ENCODE results near the gene NACAD.

The NACAD gene

GRCh38 chr7:45073031-45073785 is 15.6 kb downstream of the NACAD start:
- no peak for DNase-seq

- no peak for DNase-seq
These were observed 16.4 kb downstream of the NACAD start for GRCh38 chr7:45072131-45073030.

- DNase-seq: no peak
These were observed 17.2 kb downstream of the NACAD start for GRCh38 chr7:45071528-45071927.

- DNase-seq: no peak
These were observed 18.5 kb downstream of the NACAD start for GRCh38 chr7:45070254-45070642.

- no peak for DNase-seq
These were observed 19.1 kb downstream of the NACAD start for GRCh38 chr7:45069444-45070253.

- DNase-seq: no peak
These were observed 20.3 kb downstream of the NACAD start for GRCh38 chr7:45068236-45069023.

GRCh38 chr7:45067582-45067981 is 21.2 kb downstream of the NACAD start:
- no peak for DNase-seq

- DNase-seq: no peak
These were observed 22.4 kb downstream of the NACAD start for GRCh38 chr7:45066409-45066808.

GRCh38 chr7:45065031-45065995 is 23.5 kb downstream of the NACAD start:
- no peak for DNase-seq

- DNase-seq: no peak
These were observed 24.6 kb downstream of the NACAD start for GRCh38 chr7:45064047-45064725.

GRCh38 chr7:45061806-45062425 is 26.9 kb downstream of the NACAD start:
- DNase-seq: no peak

GRCh38 chr7:45061352-45061751 is 27.4 kb downstream of the NACAD start:
- no peak for DNase-seq

- no peak for DNase-seq
These were observed 28.5 kb downstream of the NACAD start for GRCh38 chr7:45060295-45060694.

GRCh38 chr7:45057878-45058277 is 30.9 kb downstream of the NACAD start:
- no peak for DNase-seq

GRCh38 chr7:45055594-45056219 is 33.1 kb downstream of the NACAD start:
- DNase-seq: no peak

- DNase-seq: no peak
These were observed 33.8 kb downstream of the NACAD start for GRCh38 chr7:45055016-45055415.

- no peak for DNase-seq
These were observed 34.3 kb downstream of the NACAD start for GRCh38 chr7:45054442-45054841.

GRCh38 chr7:45053941-45054340 is 34.8 kb downstream of the NACAD start:
- no peak for DNase-seq

GRCh38 chr7:45053401-45053800 is 35.4 kb downstream of the NACAD start:
- no peak for DNase-seq

- DNase-seq: no peak
These were observed 36.8 kb downstream of the NACAD start for GRCh38 chr7:45052011-45052410.

All from amniotic stem cell (primary cell).